ENCODE results near the gene CLMP.

GRCh38 chr11:123202155-123203151 is 7.4 kb upstream of the CLMP start:
- TF ChIP-seq EZH2 (IDR thresholded peaks at IDR 0.05; ENCODE audit: borderline replicate concordance, low read depth, low read length, severe bottlenecking): no peak
- no peak for TF ChIP-seq CTCF (IDR thresholded peaks at IDR 0.05; ENCODE audit: extremely low read depth in 1 of 2, insufficient read depth in 1 of 2, low read depth in 1 of 2, low read length in 2 of 2)
- TF ChIP-seq MYC (IDR thresholded peaks at IDR 0.05; ENCODE audit: low read depth, low read length): no peak
